Prostate gland (tissue), 2 donors: ENCODE data around the gene MOB3A.

Experiments
- POLR2A ChIP-seq: fragments of 450-650 bp; IDR thresholded peaks from one replicate; pipeline ENCODE4 v1.6.1; 2016; ENCODE audit warnings: antibody characterized with exemption, mild to moderate bottlenecking
- POLR2AphosphoS5 ChIP-seq: sonication (generic); formaldehyde crosslinking; IDR thresholded peaks from one replicate; pipeline ENCODE4 v1.6.1; 2017; ENCODE audit warnings: antibody characterized with exemption
- TF ChIP-seq, protein P1 (sequence below), 4 experiments: fragments of 200-600 bp in 2 of 4; fragments of 450-650 bp in 2 of 4; sonication (generic) in 2 of 4; IDR thresholded peaks; 1 replicate in 3 of 4; 2 replicates in 1 of 4; pipeline ENCODE4 v1.5.1; 2016 to 2019; ENCODE audit warnings: antibody characterized with exemption in 4 of 4, mild to moderate bottlenecking in 2 of 4, moderate library complexity in 2 of 4

DNA sequence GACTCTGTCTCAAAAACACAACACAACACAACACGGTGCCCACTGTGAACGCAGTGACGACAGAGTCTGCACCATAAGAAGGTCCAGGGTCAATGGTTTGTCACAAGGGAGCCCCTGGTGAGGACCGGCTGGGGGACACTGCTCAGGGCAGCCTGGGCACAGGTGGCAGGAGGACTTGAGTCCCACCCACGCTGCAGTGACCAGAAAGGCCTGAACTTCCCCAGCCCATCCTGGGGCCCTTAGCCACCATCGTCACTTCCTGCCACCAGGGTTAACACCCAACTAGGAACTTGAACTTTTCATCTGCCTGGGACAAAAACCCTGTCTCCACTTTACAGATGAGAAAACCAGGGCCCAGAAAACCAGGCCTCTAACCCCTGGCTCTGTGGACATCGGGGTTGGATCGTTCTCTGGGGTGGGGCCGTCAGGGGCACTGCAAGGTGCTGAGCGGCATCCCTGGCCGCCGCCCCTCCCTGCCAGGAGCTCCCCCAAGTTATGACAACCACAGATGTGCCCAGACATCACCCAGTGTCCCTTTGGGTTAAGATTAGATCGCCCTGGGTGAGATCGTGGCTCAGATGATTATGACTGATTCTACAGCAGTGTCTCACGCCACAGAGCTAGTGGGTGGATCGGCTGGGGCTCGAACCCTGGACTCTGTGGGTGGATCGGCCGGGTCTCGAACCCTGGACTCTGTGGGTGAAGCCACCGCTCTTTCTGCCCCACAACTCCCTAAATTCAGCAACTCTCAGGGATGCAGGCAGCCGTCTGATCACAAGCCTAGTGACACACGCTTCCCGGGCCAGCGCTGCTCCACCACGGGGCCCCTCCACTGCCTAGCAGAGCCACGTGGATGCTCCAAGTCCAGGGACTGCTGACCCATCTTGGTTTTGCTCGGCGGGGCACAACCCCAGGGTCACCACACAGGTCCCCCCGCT is 14.0 kb downstream of the MOB3A start:
- TF ChIP-seq, protein P1, sequence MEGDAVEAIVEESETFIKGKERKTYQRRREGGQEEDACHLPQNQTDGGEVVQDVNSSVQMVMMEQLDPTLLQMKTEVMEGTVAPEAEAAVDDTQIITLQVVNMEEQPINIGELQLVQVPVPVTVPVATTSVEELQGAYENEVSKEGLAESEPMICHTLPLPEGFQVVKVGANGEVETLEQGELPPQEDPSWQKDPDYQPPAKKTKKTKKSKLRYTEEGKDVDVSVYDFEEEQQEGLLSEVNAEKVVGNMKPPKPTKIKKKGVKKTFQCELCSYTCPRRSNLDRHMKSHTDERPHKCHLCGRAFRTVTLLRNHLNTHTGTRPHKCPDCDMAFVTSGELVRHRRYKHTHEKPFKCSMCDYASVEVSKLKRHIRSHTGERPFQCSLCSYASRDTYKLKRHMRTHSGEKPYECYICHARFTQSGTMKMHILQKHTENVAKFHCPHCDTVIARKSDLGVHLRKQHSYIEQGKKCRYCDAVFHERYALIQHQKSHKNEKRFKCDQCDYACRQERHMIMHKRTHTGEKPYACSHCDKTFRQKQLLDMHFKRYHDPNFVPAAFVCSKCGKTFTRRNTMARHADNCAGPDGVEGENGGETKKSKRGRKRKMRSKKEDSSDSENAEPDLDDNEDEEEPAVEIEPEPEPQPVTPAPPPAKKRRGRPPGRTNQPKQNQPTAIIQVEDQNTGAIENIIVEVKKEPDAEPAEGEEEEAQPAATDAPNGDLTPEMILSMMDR (IDR thresholded peaks at IDR 0.05): no peak
- no peak for TF ChIP-seq POLR2A
- no peak for TF ChIP-seq POLR2AphosphoS5
